Spinal cord (tissue), 10 donors: ENCODE data around the gene ORC3. TPM values are rescaled to one million over a fixed set of nuclear protein-coding genes. Genes with fewer than 3 reads are reported as not detected.

Source experiments
- DNase-seq, 6 donors: peaks; one replicate each; pipeline versions ENCODE4 v3.0.0 to v3.0.0-alpha.2; 2013 to 2015; ENCODE audit warnings: low spot score in 6 of 6, low read depth in 4 of 6
- H3K27ac ChIP-seq: one replicate; pipeline ENCODE4 v1.5.1; 2013; ENCODE audit warnings: low read depth, low read length, control low read depth
- H3K27me3 ChIP-seq: one replicate; pipeline ENCODE4 v1.6.1; 2013; ENCODE audit warnings: low read length; ENCODE audit not compliant: control insufficient read depth, insufficient read depth
- H3K36me3 ChIP-seq: one replicate; pipeline ENCODE4 v1.6.1; 2013; ENCODE audit warnings: low read length; ENCODE audit not compliant: control insufficient read depth, insufficient read depth
- H3K4me1 ChIP-seq: one replicate; pipeline ENCODE4 v1.6.1; 2013; ENCODE audit warnings: low read length; ENCODE audit not compliant: control insufficient read depth, insufficient read depth
- H3K4me3 ChIP-seq: one replicate; pipeline ENCODE4 v1.5.1; 2013; ENCODE audit warnings: low read depth, low read length, control low read depth
- H3K9me3 ChIP-seq: one replicate; pipeline ENCODE4 v1.6.1; 2013; ENCODE audit warnings: low read length; ENCODE audit not compliant: control insufficient read depth, insufficient read depth
- WGBS: methylation state at CpG from one replicate; pipeline ENCODE4 v1.1.5; 2013; ENCODE audit warnings: missing lambda C conversion rate; ENCODE audit not compliant: insufficient coverage; 5-methylcytosine and 5-hydroxymethylcytosine counted together
- polyA plus RNA-seq, 2 donors: library from polyadenylated mRNA; unstranded; fragments of 120-200 nt; gene quantifications; one replicate each; pipeline ENCODE4 v1.2.1, GENCODE V29; 2013; ENCODE audit not compliant: insufficient read length in 2 of 2
- total RNA-seq, 2 donors: library from RNA; depleted of rRNA in 1 of 2; stranded (reverse); fragments of 120-200 nt in 1 of 2; fragments of >200 nt in 1 of 2; gene quantifications; one replicate each; pipeline versions ENCODE4 v1.2.3 to v1.2.4, GENCODE V29; 2013 to 2014
- donor health status: healthy.

Gene ORC3
- total and polyA plus RNA-seq, 4 donors, result 35.8 to 56.3 (median 41.9) TPM

- Histone ChIP-seq H3K9me3 (no peaks in the 10 kb centered on the region), H3K27me3 (no peaks in the 10 kb centered on the region), H3K27ac (no peak overlapping the region), H3K4me1 (no peaks in the 10 kb centered on the region), H3K4me3 (no peak overlapping the region), H3K36me3 (peaks cover 13% of the 10 kb centered on the region)
- no peak for DNase-seq
Measured at GRCh38 chr6:87558446-87558845, 31.5 kb upstream of the ORC3 start.

- H3K27me3 ChIP-seq, result no peaks in the 10 kb centered on the region
- no peak overlapping the region for H3K4me3 ChIP-seq
- DNase-seq, result no peak
- no peaks in the 10 kb centered on the region for H3K4me1 ChIP-seq
- WGBS, result no CpG with 5 or more reads among the region's 1 CpG
- no peaks in the 10 kb centered on the region for H3K9me3 ChIP-seq
- no peak overlapping the region for H3K27ac ChIP-seq
- H3K36me3 ChIP-seq, result peaks cover 11% of the 10 kb centered on the region
Measured at GRCh38 chr6:87561017-87561416, 28.9 kb upstream of the ORC3 start.

GRCh38 chr6:87572021-87572420 is 17.9 kb upstream of the ORC3 start:
- Histone ChIP-seq H3K36me3 (peaks cover 4% of the 10 kb centered on the region), H3K4me3 (no peak overlapping the region), H3K4me1 (no peaks in the 10 kb centered on the region), H3K9me3 (no peaks in the 10 kb centered on the region), H3K27ac (no peak overlapping the region), H3K27me3 (no peaks in the 10 kb centered on the region)
- WGBS, result no CpG with 5 or more reads among the region's 4 CpGs
- no peak for DNase-seq

GRCh38 chr6:87572883-87573282 is 17.1 kb upstream of the ORC3 start:
- H3K4me3 ChIP-seq, result no peak overlapping the region
- no peak overlapping the region for H3K27ac ChIP-seq
- H3K27me3 ChIP-seq, result no peaks in the 10 kb centered on the region
- peaks cover 4% of the 10 kb centered on the region for H3K36me3 ChIP-seq
- no peaks in the 10 kb centered on the region for H3K4me1 ChIP-seq
- WGBS, result 97% methylated on average over 3 of the region's 3 CpGs
- no peak for DNase-seq
- H3K9me3 ChIP-seq, result no peaks in the 10 kb centered on the region

GRCh38 chr6:87573307-87574024 is 16.5 kb upstream of the ORC3 start:
- Histone ChIP-seq H3K4me3 (no peak overlapping the region), H3K27ac (no peak overlapping the region), H3K4me1 (no peaks in the 10 kb centered on the region), H3K9me3 (no peaks in the 10 kb centered on the region), H3K27me3 (no peaks in the 10 kb centered on the region), H3K36me3 (no peaks in the 10 kb centered on the region)
- DNase-seq, result no peak
- WGBS, result no CpG with 5 or more reads among the region's 5 CpGs

GRCh38 chr6:87574237-87574804 is 15.6 kb upstream of the ORC3 start:
- Histone ChIP-seq H3K27me3 (no peaks in the 10 kb centered on the region), H3K4me1 (no peaks in the 10 kb centered on the region), H3K4me3 (no peak overlapping the region), H3K36me3 (no peaks in the 10 kb centered on the region), H3K9me3 (no peaks in the 10 kb centered on the region), H3K27ac (no peak overlapping the region)
- DNase-seq, result no peak
- 75% methylated on average over 1 of the region's 2 CpGs for WGBS

- Histone ChIP-seq H3K36me3 (no peaks in the 10 kb centered on the region), H3K9me3 (no peaks in the 10 kb centered on the region), H3K27me3 (no peaks in the 10 kb centered on the region), H3K4me3 (no peak overlapping the region), H3K4me1 (no peaks in the 10 kb centered on the region), H3K27ac (no peak overlapping the region)
- no peak for DNase-seq
- WGBS, result no CpG with 5 or more reads among the region's 2 CpGs
Measured at GRCh38 chr6:87575423-87575822, 14.5 kb upstream of the ORC3 start.

- Histone ChIP-seq H3K4me1 (peaks cover 6% of the 10 kb centered on the region), H3K27me3 (no peaks in the 10 kb centered on the region), H3K36me3 (no peaks in the 10 kb centered on the region), H3K27ac (no peak overlapping the region), H3K4me3 (no peak overlapping the region), H3K9me3 (no peaks in the 10 kb centered on the region)
- no CpG with 5 or more reads among the region's 4 CpGs for WGBS
- no peak for DNase-seq
Measured at GRCh38 chr6:87583822-87584221, 6.1 kb upstream of the ORC3 start.

GRCh38 chr6:87586371-87587077 is 3.4 kb upstream of the ORC3 start:
- Histone ChIP-seq H3K27me3 (no peaks in the 10 kb centered on the region), H3K27ac (no peak overlapping the region), H3K9me3 (no peaks in the 10 kb centered on the region), H3K4me3 (no peak overlapping the region), H3K4me1 (peaks cover 10% of the 10 kb centered on the region), H3K36me3 (no peaks in the 10 kb centered on the region)
- no peak for DNase-seq
- 94% methylated on average over 4 of the region's 8 CpGs for WGBS
